ENCODE data around the gene DDC. TPM values are rescaled to one million over a fixed set of nuclear protein-coding genes. Genes with fewer than 3 reads are reported as not detected.

DDC gene
- total RNA-seq, 1 experiment from 2014 or later = not detected

GRCh38 chr7:50531401-50531911 is 33.7 kb downstream of the DDC start:
- Histone ChIP-seq H3K36me3 (ENCODE audit: control insufficient read depth in 1 of 2, insufficient read depth in 2 of 2, low read length in 2 of 2) (no peaks in the 10 kb centered on the region), H3K4me3 (replicated peaks in 1 of 2; ENCODE audit: low read depth in 1 of 2, low read length in 2 of 2) (peak overlapping the region; percentile 15 to 36; a peak in 3 of 4 replicates), H3K27ac (ENCODE audit: low read depth, low read length) (no peak overlapping the region), H3K9ac (ENCODE audit: low read length) (peak overlapping the region; percentile 41), H2AFZ (ENCODE audit: low read depth, low read length, poor library complexity, severe bottlenecking) (peak overlapping the region; percentile 71), H3K4me1 (ENCODE audit: control insufficient read depth in 1 of 2, insufficient read depth in 2 of 2, low read length in 2 of 2) (peaks cover 33 to 50% of the 10 kb centered on the region in 2 experiments), H3K27me3 (ENCODE audit: insufficient read depth, low read length) (no peaks in the 10 kb centered on the region), H3K79me2 (ENCODE audit: insufficient read depth, low read length) (no peaks in the 10 kb centered on the region), H3K9me3 (ENCODE audit: control insufficient read depth in 1 of 2, insufficient read depth in 1 of 2, low read depth in 1 of 2, low read length in 2 of 2) (no peaks in the 10 kb centered on the region), H3K9me2 (ENCODE audit: insufficient read depth) (no peaks in the 10 kb centered on the region), H3K4me2 (ENCODE audit: low read length) (peak overlapping the region; percentile 78), H4K20me1 (ENCODE audit: insufficient read depth) (no peaks in the 10 kb centered on the region)
- POLR2A ChIA-PET = no interaction called here
- intact Hi-C loops (cut with micrococcal nuclease) = loop anchor here (5.0 kb wide), 1 partner anchor 84 kb away; no protein-coding TSS in a partner anchor
- peak; percentile 73 for DNase-seq (ENCODE audit: low read depth, low spot score)
- RAD21 ChIA-PET (ENCODE audit: low non-redundant PET in 1 of 2, low total read pairs in 2 of 2, uncharacterized antibody in 2 of 2, unreplicated experiment in 2 of 2) = interaction anchor here in 1 of 2 experiments (0.8 kb wide), 1 partner anchor 326 kb away, joined by 3 read pairs; no protein-coding TSS in a partner anchor
- CTCF ChIA-PET = no interaction called here
- ATAC-seq = peak; percentile 51
- no TSS peak for BruUV-seq (replicated peaks)
- TF ChIP-seq EZH2 (IDR thresholded peaks at IDR 0.05) (no peak), CBX3 (IDR thresholded peaks at IDR 0.05; ENCODE audit: low read depth) (0 out of 2 replicates have a peak, but pooled peaks have one; percentile 62), ZFX (IDR thresholded peaks at IDR 0.05) (no peak), SIN3A (IDR thresholded peaks at IDR 0.05; ENCODE audit: low read depth) (peak; percentile 47; the same call in 1 of the 2 replicates), TCF7L2 (IDR thresholded peaks at IDR 0.05; ENCODE audit: borderline replicate concordance, extremely low read depth, insufficient read depth, insufficient read length) (no peak), CEBPB (IDR thresholded peaks at IDR 0.05; ENCODE audit: low read depth) (no peak), POLR2A (IDR thresholded peaks at IDR 0.05; ENCODE audit: borderline replicate concordance, extremely low read depth, insufficient read depth, insufficient read length) (no peak), YY1 (IDR thresholded peaks at IDR 0.05; ENCODE audit: extremely low read depth, insufficient replicate concordance, low read depth, low read length) (no peak), EZH2phosphoT487 (IDR thresholded peaks at IDR 0.05; ENCODE audit: borderline replicate concordance) (no peak), REST (IDR thresholded peaks at IDR 0.05; ENCODE audit: low read depth) (no peak), FOSL1 (IDR thresholded peaks at IDR 0.05; ENCODE audit: low read depth) (peak; percentile 97), POLR2AphosphoS5 (IDR thresholded peaks at IDR 0.05; ENCODE audit: low read depth, low read length) (peak; percentile 22; the same call in 1 of the 2 replicates), EGR1 (IDR thresholded peaks at IDR 0.05; ENCODE audit: low read depth) (no peak), RAD21 (IDR thresholded peaks at IDR 0.05; ENCODE audit: low read depth) (0 out of 2 replicates have a peak, but pooled peaks have one; percentile 4), JUND (IDR thresholded peaks at IDR 0.05) (peak; percentile 93), ZNF274 (IDR thresholded peaks at IDR 0.05; ENCODE audit: low read depth, low read length) (no peak)
- TF ChIP-seq, protein P1, sequence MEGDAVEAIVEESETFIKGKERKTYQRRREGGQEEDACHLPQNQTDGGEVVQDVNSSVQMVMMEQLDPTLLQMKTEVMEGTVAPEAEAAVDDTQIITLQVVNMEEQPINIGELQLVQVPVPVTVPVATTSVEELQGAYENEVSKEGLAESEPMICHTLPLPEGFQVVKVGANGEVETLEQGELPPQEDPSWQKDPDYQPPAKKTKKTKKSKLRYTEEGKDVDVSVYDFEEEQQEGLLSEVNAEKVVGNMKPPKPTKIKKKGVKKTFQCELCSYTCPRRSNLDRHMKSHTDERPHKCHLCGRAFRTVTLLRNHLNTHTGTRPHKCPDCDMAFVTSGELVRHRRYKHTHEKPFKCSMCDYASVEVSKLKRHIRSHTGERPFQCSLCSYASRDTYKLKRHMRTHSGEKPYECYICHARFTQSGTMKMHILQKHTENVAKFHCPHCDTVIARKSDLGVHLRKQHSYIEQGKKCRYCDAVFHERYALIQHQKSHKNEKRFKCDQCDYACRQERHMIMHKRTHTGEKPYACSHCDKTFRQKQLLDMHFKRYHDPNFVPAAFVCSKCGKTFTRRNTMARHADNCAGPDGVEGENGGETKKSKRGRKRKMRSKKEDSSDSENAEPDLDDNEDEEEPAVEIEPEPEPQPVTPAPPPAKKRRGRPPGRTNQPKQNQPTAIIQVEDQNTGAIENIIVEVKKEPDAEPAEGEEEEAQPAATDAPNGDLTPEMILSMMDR (IDR thresholded peaks at IDR 0.05 in 2 of 3, conservative IDR thresholded peaks at IDR 0.05 in 1 of 3; ENCODE audit: borderline replicate concordance in 1 of 3, insufficient read depth in 1 of 3, low read depth in 2 of 3, low read length in 2 of 3) = no peak
- TF ChIP-seq, protein P2, sequence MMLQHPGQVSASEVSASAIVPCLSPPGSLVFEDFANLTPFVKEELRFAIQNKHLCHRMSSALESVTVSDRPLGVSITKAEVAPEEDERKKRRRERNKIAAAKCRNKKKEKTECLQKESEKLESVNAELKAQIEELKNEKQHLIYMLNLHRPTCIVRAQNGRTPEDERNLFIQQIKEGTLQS (IDR thresholded peaks at IDR 0.05) = peak; percentile 16; the same call in 1 of the 2 replicates
- TF ChIP-seq, protein P3, sequence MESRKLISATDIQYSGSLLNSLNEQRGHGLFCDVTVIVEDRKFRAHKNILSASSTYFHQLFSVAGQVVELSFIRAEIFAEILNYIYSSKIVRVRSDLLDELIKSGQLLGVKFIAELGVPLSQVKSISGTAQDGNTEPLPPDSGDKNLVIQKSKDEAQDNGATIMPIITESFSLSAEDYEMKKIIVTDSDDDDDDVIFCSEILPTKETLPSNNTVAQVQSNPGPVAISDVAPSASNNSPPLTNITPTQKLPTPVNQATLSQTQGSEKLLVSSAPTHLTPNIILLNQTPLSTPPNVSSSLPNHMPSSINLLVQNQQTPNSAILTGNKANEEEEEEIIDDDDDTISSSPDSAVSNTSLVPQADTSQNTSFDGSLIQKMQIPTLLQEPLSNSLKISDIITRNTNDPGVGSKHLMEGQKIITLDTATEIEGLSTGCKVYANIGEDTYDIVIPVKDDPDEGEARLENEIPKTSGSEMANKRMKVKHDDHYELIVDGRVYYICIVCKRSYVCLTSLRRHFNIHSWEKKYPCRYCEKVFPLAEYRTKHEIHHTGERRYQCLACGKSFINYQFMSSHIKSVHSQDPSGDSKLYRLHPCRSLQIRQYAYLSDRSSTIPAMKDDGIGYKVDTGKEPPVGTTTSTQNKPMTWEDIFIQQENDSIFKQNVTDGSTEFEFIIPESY (IDR thresholded peaks at IDR 0.05; ENCODE audit: extremely low read depth, insufficient replicate concordance, low read length) = no peak
- TF ChIP-seq, protein P4, sequence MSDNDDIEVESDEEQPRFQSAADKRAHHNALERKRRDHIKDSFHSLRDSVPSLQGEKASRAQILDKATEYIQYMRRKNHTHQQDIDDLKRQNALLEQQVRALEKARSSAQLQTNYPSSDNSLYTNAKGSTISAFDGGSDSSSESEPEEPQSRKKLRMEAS (IDR thresholded peaks at IDR 0.05) = peak; percentile 51

Data from HCT116 (cell line).